H1 (cell line): Measurements from ENCODE around the gene GRIK1. TPM values are rescaled to one million over a fixed set of nuclear protein-coding genes. Genes with fewer than 3 reads are reported as not detected.

Source experiments
- CTCF ChIA-PET: fragments of 300-600 bp; sonication (Branson Sonifier 250); formaldehyde crosslinking; loops from one replicate; lab custom pipeline; 2021; ENCODE audit not compliant: partially characterized antibody; lab: Charles Lee
- POLR2A ChIA-PET: fragments of 300-600 bp; sonication (Branson Sonifier 250); formaldehyde crosslinking; loops from one replicate; lab custom pipeline; 2021; ENCODE audit warnings: inconsistent platforms; ENCODE audit not compliant: partially characterized antibody; lab: Charles Lee
- DNase-seq, 2 experiments: peaks; one replicate each; pipeline versions ENCODE4 v3.0.0 to v3.0.0-alpha.2; 2010 to 2022; ENCODE audit warnings: low spot score in 2 of 2, low read depth in 1 of 2, mixed read lengths in 1 of 2
- FAIRE-seq: peaks from 2 replicates; lab custom pipeline; 2011; peaks lifted over from hg19 to GRCh38; lab: Jason Lieb, UNC
- H2AFZ ChIP-seq: 2 replicates; pipeline ENCODE4 v1.8.1; 2012; ENCODE audit warnings: low read length, inconsistent platforms
- H2AK5ac ChIP-seq: 2 replicates; pipeline ENCODE4 v1.6.1; 2013; ENCODE audit warnings: low read depth, low read length
- H2BK120ac ChIP-seq: replicated peaks from 2 replicates; pipeline ENCODE3; 2013; ENCODE audit warnings: low read depth, low read length, inconsistent platforms
- H2BK12ac ChIP-seq: 2 replicates; pipeline ENCODE4 v1.6.1; 2013; ENCODE audit warnings: low read depth, low read length
- H2BK15ac ChIP-seq: 2 replicates; pipeline ENCODE4 v1.6.1; 2013; ENCODE audit warnings: low read length
- H2BK20ac ChIP-seq: 2 replicates; pipeline ENCODE4 v1.6.1; 2013; ENCODE audit warnings: low read length
- H2BK5ac ChIP-seq: 2 replicates; pipeline ENCODE4 v1.6.1; 2013; ENCODE audit warnings: low read depth, low read length
- H3K14ac ChIP-seq: 2 replicates; pipeline ENCODE4 v1.6.1; 2013; ENCODE audit warnings: inconsistent platforms; ENCODE audit not compliant: insufficient read length
- H3K18ac ChIP-seq: 2 replicates; pipeline ENCODE4 v1.6.1; 2013; ENCODE audit warnings: low read length; ENCODE audit errors: extremely low read depth
- H3K23ac ChIP-seq: 2 replicates; pipeline ENCODE4 v1.6.1; 2013; ENCODE audit warnings: inconsistent platforms; ENCODE audit not compliant: insufficient read length
- H3K23me2 ChIP-seq: 2 replicates; pipeline ENCODE4 v1.6.1; 2013; ENCODE audit warnings: low read depth, low read length
- H3K27ac ChIP-seq: 2 replicates; pipeline ENCODE4 v1.6.1; 2011; ENCODE audit warnings: low read depth, low read length, inconsistent platforms
- H3K27me3 ChIP-seq, 4 experiments: replicated peaks in 1 of 4; 1 replicate in 1 of 4; 2 replicates in 3 of 4; pipeline versions ENCODE4 v1.6.1 to v1.8.1; 2011 to 2013; ENCODE audit warnings: low read length in 3 of 4, mild to moderate bottlenecking in 3 of 4, inconsistent platforms in 2 of 4, mixed read lengths in 2 of 4, moderate library complexity in 1 of 4; ENCODE audit not compliant: control insufficient read depth in 3 of 4, insufficient read depth in 3 of 4; ENCODE audit errors: extremely low read depth in 1 of 4
- H3K36me3 ChIP-seq, 4 experiments: 2 replicates each; pipeline versions ENCODE4 v1.6.1 to v1.8.1; 2011 to 2013; ENCODE audit warnings: mild to moderate bottlenecking in 4 of 4, low read length in 3 of 4, moderate library complexity in 2 of 4, control low read depth in 1 of 4, inconsistent platforms in 1 of 4; ENCODE audit not compliant: insufficient read depth in 4 of 4, control insufficient read depth in 2 of 4
- H3K4ac ChIP-seq: replicated peaks from 2 replicates; pipeline ENCODE3; 2013; ENCODE audit warnings: low read length, low read depth, mixed read lengths, inconsistent platforms; ENCODE audit not compliant: insufficient read length
- H3K4me1 ChIP-seq, 4 experiments: replicated peaks in 1 of 4; 1 replicate in 1 of 4; 2 replicates in 3 of 4; pipeline versions ENCODE4 v1.6.1 to v1.8.1; 2011 to 2013; ENCODE audit warnings: low read length in 3 of 4, inconsistent platforms in 2 of 4, mixed read lengths in 1 of 4; ENCODE audit not compliant: insufficient read depth in 4 of 4, control insufficient read depth in 3 of 4
- H3K4me2 ChIP-seq, 2 experiments: 2 replicates each; pipeline versions ENCODE4 v1.6.1 to v1.8.1; 2011 to 2013; ENCODE audit warnings: low read depth in 2 of 2, low read length in 2 of 2, control low read depth in 1 of 2, inconsistent platforms in 1 of 2, mild to moderate bottlenecking in 1 of 2; ENCODE audit not compliant: insufficient read depth in 1 of 2
- H3K4me3 ChIP-seq, 4 experiments: fragments of 200-600, 300-600 bp in 1 of 4; sonication (generic), shearing (Covaris generic), sonication (Bioruptor Twin) in 1 of 4; 2 replicates each; pipeline versions ENCODE4 v1.5.1 to v1.8.1; 2011 to 2016; ENCODE audit warnings: low read length in 4 of 4, low read depth in 3 of 4, control low read depth in 2 of 4, inconsistent platforms in 2 of 4, mild to moderate bottlenecking in 2 of 4, mixed read lengths in 1 of 4, moderate library complexity in 1 of 4; ENCODE audit not compliant: insufficient read depth in 2 of 4; ENCODE audit errors: extremely low read depth in 1 of 4
- H3K56ac ChIP-seq: replicated peaks from 2 replicates; pipeline ENCODE3; 2013; ENCODE audit warnings: low read depth, mild to moderate bottlenecking, mixed read lengths, low read length, inconsistent platforms; ENCODE audit not compliant: insufficient read length
- H3K79me1 ChIP-seq: 2 replicates; pipeline ENCODE4 v1.6.1; 2013; ENCODE audit warnings: low read depth, low read length, control low read depth
- H3K79me2 ChIP-seq, 2 experiments: 2 replicates each; pipeline versions ENCODE4 v1.6.1 to v1.8.1; 2012 to 2013; ENCODE audit warnings: low read length in 2 of 2, mild to moderate bottlenecking in 2 of 2, inconsistent platforms in 1 of 2; ENCODE audit not compliant: insufficient read depth in 2 of 2, control insufficient read depth in 1 of 2
- H3K9ac ChIP-seq, 4 experiments: replicated peaks in 1 of 4; 1 replicate in 1 of 4; 2 replicates in 3 of 4; pipeline versions ENCODE4 v1.6.1 to v1.8.1; 2011 to 2013; ENCODE audit warnings: low read depth in 3 of 4, low read length in 3 of 4, control low read depth in 2 of 4, mild to moderate bottlenecking in 2 of 4, moderate library complexity in 2 of 4, inconsistent platforms in 1 of 4; ENCODE audit errors: extremely low read depth in 1 of 4
- H3K9me3 ChIP-seq, 2 experiments: 2 replicates each; pipeline versions ENCODE4 v1.6.1 to v1.8.1; 2012 to 2013; ENCODE audit warnings: mild to moderate bottlenecking in 2 of 2, moderate library complexity in 2 of 2, control low read depth in 1 of 2, inconsistent platforms in 1 of 2, low read depth in 1 of 2, low read length in 1 of 2, mixed read lengths in 1 of 2; ENCODE audit not compliant: insufficient read depth in 2 of 2
- H4K20me1 ChIP-seq, 2 experiments: replicated peaks in 1 of 2; 2 replicates each; pipeline versions ENCODE3 to v1.8.1; 2011 to 2013; ENCODE audit warnings: inconsistent platforms in 2 of 2, low read length in 2 of 2, mild to moderate bottlenecking in 1 of 2; ENCODE audit not compliant: insufficient read depth in 2 of 2, control insufficient read depth in 1 of 2
- H4K5ac ChIP-seq: 2 replicates; pipeline ENCODE4 v1.6.1; 2013; ENCODE audit warnings: low read length, low read depth, mixed read lengths, inconsistent platforms; ENCODE audit not compliant: insufficient read length
- H4K8ac ChIP-seq: 2 replicates; pipeline ENCODE4 v1.8.0; 2013; ENCODE audit warnings: mild to moderate bottlenecking, moderate library complexity, low read length, inconsistent platforms; ENCODE audit not compliant: insufficient read depth; ENCODE audit errors: extremely low read depth
- H4K91ac ChIP-seq: replicated peaks from 2 replicates; pipeline ENCODE3; 2013; ENCODE audit warnings: low read length, mixed read lengths, inconsistent platforms; ENCODE audit not compliant: insufficient read length
- ATF2 ChIP-seq: IDR thresholded peaks from 2 replicates; pipeline ENCODE4 v1.6.1; 2012; ENCODE audit warnings: low read length, inconsistent platforms
- ATF3 ChIP-seq: IDR thresholded peaks from 2 replicates; pipeline ENCODE4 v1.6.1; 2011; ENCODE audit warnings: low read depth, mild to moderate bottlenecking, low read length; ENCODE audit not compliant: insufficient read depth
- CTCF ChIP-seq, 3 experiments: IDR thresholded peaks; 1 replicate in 2 of 3; 2 replicates in 1 of 3; pipeline versions ENCODE4 v1.5.1 to v1.6.1; 2011; ENCODE audit warnings: low read length in 3 of 3, mild to moderate bottlenecking in 3 of 3, inconsistent platforms in 2 of 3, low read depth in 1 of 3, moderate library complexity in 1 of 3; ENCODE audit not compliant: insufficient read depth in 1 of 3; ENCODE audit errors: control extremely low read depth in 1 of 3
- EZH2 ChIP-seq: fragments of 200-600 bp; sonication (generic); IDR thresholded peaks from 2 replicates; pipeline ENCODE4 v1.7.1; 2012; ENCODE audit warnings: low read depth, mild to moderate bottlenecking, moderate library complexity, low read length, inconsistent platforms; ENCODE audit not compliant: severe bottlenecking
- GABPA ChIP-seq: IDR thresholded peaks from 2 replicates; pipeline ENCODE4 v1.6.1; 2011; ENCODE audit warnings: mild to moderate bottlenecking, low read length, moderate library complexity, borderline replicate concordance; ENCODE audit not compliant: insufficient read depth
- GTF2F1 ChIP-seq: IDR thresholded peaks from 2 replicates; pipeline ENCODE4 v1.6.1; 2012; ENCODE audit warnings: low read depth, low read length, improper control_type of control experiment, borderline replicate concordance
- NRF1 ChIP-seq: IDR thresholded peaks from 2 replicates; pipeline ENCODE4 v1.6.1; 2011; ENCODE audit warnings: mild to moderate bottlenecking, low read depth, low read length, improper control_type of control experiment
- TAF7 ChIP-seq: optimal IDR thresholded peaks from 2 replicates; pipeline ENCODE3; 2011; ENCODE audit warnings: low read depth, mild to moderate bottlenecking, inconsistent platforms, low read length, moderate library complexity, borderline replicate concordance
- TEAD4 ChIP-seq: IDR thresholded peaks from 2 replicates; pipeline ENCODE4 v1.6.1; 2012; ENCODE audit warnings: low read depth, low read length, inconsistent platforms, mixed read lengths
- WGBS, 2 experiments: shearing (Covaris generic) in 1 of 2; methylation state at CpG; one replicate each; pipeline versions ENCODE4 v1.1.6 to v1.1.7; 2013 to 2015; ENCODE audit warnings: low lambda C conversion rate in 2 of 2, mixed read lengths in 2 of 2, inconsistent platforms in 1 of 2, low coverage in 1 of 2, missing lambda C conversion rate in 1 of 2; ENCODE audit not compliant: insufficient replicate concordance in 2 of 2, insufficient coverage in 1 of 2, insufficient read length in 1 of 2; ENCODE audit errors: extremely low coverage in 1 of 2, missing lambda C conversion rate in 1 of 2; 5-methylcytosine and 5-hydroxymethylcytosine counted together
- polyA plus RNA-seq, 7 experiments: library from polyadenylated mRNA; depleted of rRNA in 3 of 7; stranded (reverse) in 5 of 7; unstranded in 2 of 7; fragments of >200 nt in 5 of 7; fragments of 200-250 nt in 2 of 7; gene quantifications; 1 replicate in 5 of 7; 2 replicates in 1 of 7; 4 replicates in 1 of 7; pipeline versions ENCODE4 v1.2.1 to v1.2.3, GENCODE V29; 2011 to 2013; ENCODE audit warnings: missing spikeins in 2 of 7, mixed read lengths in 2 of 7
- total RNA-seq: library from RNA; stranded (reverse); fragmentation: NEBNext Ultra II Directional; extraction: Animal tissue kit (Norgen Biotek cat#: 25700); gene quantifications from 2 replicates; pipeline ENCODE4 v1.2.1, GENCODE V29; 2021

GRIK1 gene
- total and polyA plus RNA-seq, 2 of the 8 experiments (the other 6 are each of a cell fraction or from before 2014, with no cell fraction given): 0.11 to 0.32 TPM

- Histone ChIP-seq H3K36me3 (no peaks in the 10 kb centered on the region), H4K91ac (no peak overlapping the region), H3K79me2 (no peaks in the 10 kb centered on the region), H3K9ac (no peak overlapping the region), H2BK5ac (no peak overlapping the region), H3K4me2 (no peak overlapping the region), H3K4me1 (no peaks in the 10 kb centered on the region), H4K5ac (no peak overlapping the region), H3K4me3 (no peak overlapping the region), H3K27ac (no peak overlapping the region), H2BK12ac (no peak overlapping the region), H2BK120ac (no peak overlapping the region), H3K56ac (no peak overlapping the region), H3K23ac (no peak overlapping the region), H3K27me3 (no peaks in the 10 kb centered on the region), H3K18ac (no peak overlapping the region), H2AK5ac (no peak overlapping the region), H3K23me2 (no peaks in the 10 kb centered on the region), H3K4ac (no peak overlapping the region), H3K9me3 (no peaks in the 10 kb centered on the region), H2BK15ac (no peak overlapping the region), H4K20me1 (no peaks in the 10 kb centered on the region), H3K14ac (no peak overlapping the region), H2BK20ac (no peak overlapping the region), H2AFZ (no peak overlapping the region), H3K79me1 (no peaks in the 10 kb centered on the region), H4K8ac (no peak overlapping the region)
- FAIRE-seq: no peak
- POLR2A ChIA-PET: no interaction called here
- CTCF ChIA-PET: interaction anchor here (1.5 kb wide), 1 partner anchor 105 kb away, joined by 3 read pairs; no protein-coding TSS in a partner anchor
- no peak for DNase-seq
- 88% methylated on average over 2 of the region's 2 CpGs; no CpG with 5 or more reads in 1 of the 2 experiments for WGBS, 2 experiments
- TF ChIP-seq ATF3 (no peak), TEAD4 (no peak), CTCF (IDR thresholded peaks at IDR 0.05; ENCODE audit: control extremely low read depth in 1 of 3, insufficient read depth in 1 of 3, low read depth in 1 of 3, low read length in 3 of 3) (no peak), NRF1 (no peak), ATF2 (no peak), GABPA (no peak), GTF2F1 (no peak), TAF7 (no peak), EZH2 (no peak)
Measured at GRCh38 chr21:29953690-29954089, 13.9 kb upstream of the GRIK1 start.
